Measurements from ENCODE around the gene BCAS1. TPM values are rescaled to one million over a fixed set of nuclear protein-coding genes. Genes with fewer than 3 reads are reported as not detected.

The BCAS1 gene
- polyA plus RNA-seq, 1 of the 3 experiments (the other 2 are of a cell fraction), result not detected

DNA sequence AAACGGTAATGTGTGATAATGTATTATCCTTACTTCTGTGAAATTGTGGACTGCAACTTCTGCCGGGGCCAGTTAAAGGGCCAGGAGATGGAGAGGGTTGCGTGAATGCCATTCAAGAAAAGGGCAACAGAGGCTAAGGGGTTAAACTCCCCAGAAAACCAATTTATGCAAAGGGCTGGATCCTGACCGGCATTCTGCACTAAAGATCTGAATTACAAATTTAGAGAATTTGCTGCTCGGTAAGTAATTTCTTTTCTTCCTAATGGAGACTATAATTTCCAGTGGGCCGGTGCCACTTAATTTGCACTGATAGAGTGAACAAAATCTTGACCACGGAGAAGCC, 130.1 kb downstream of the BCAS1 start:
- ChIA-PET CTCF (interaction anchor here (0.6 to 4.9 kb wide), 13 partner anchors 9 to 976 kb away, joined by 3 to 46 read pairs (median 4); partner anchors contain the start of gene PFDN4), POLR2A (no interaction called here)
- H3K9me3 ChIP-seq, result no peaks in the 10 kb centered on the region
- peak overlapping the region; percentile 64; the same call in 1 of the 2 replicates for H3K4me2 ChIP-seq
- peaks cover 28% of the 10 kb centered on the region for H3F3A ChIP-seq (replicated peaks; ENCODE audit: insufficient read depth)
- H3K9ac ChIP-seq, result peak overlapping the region; percentile 81
- H3K9me2 ChIP-seq, result no peaks in the 10 kb centered on the region
- TF ChIP-seq NFIC (IDR thresholded peaks at IDR 0.05; ENCODE audit: borderline replicate concordance), result no peak
- peaks cover 13 to 35% of the 10 kb centered on the region in 2 experiments for H3K4me1 ChIP-seq (ENCODE audit: control insufficient read depth in 1 of 2, insufficient read depth in 2 of 2, low read depth in 1 of 2, low read length in 1 of 2)
- H4K20me1 ChIP-seq (ENCODE audit: insufficient read depth), result no peaks in the 10 kb centered on the region
- H3K79me2 ChIP-seq (ENCODE audit: insufficient read depth), result no peaks in the 10 kb centered on the region
- no peak for DNase-seq
- no peaks in the 10 kb centered on the region for H3K27me3 ChIP-seq (ENCODE audit: insufficient read depth)
- peak overlapping the region; percentile 51 to 93; a peak in 3 of 4 replicates for H3K27ac ChIP-seq (ENCODE audit: low read depth in 2 of 2, low read length in 1 of 2)
- H3K36me3 ChIP-seq (replicated peaks in 1 of 2; ENCODE audit: control insufficient read depth in 1 of 2, insufficient read depth in 2 of 2, low read length in 1 of 2), result no peaks in the 10 kb centered on the region
- no peak overlapping the region for H3K4me3 ChIP-seq (ENCODE audit: low read depth in 2 of 2, low read length in 1 of 2)
- WGBS (ENCODE audit: low lambda C conversion rate), result 88% methylated on average over 7 of the region's 7 CpGs
- H2AFZ ChIP-seq (ENCODE audit: low read depth), result peak overlapping the region; percentile 77

GRCh38 chr20:53939572-53940359, 130.6 kb downstream of the BCAS1 start:
- H2AFZ ChIP-seq (ENCODE audit: low read depth), result peak overlapping the region; percentile 77
- H3K4me1 ChIP-seq (ENCODE audit: control insufficient read depth in 1 of 2, insufficient read depth in 2 of 2, low read depth in 1 of 2, low read length in 1 of 2), result peaks cover 13 to 39% of the 10 kb centered on the region in 2 experiments
- H3K27ac ChIP-seq (ENCODE audit: low read depth in 2 of 2, low read length in 1 of 2), result peak overlapping the region; percentile 53 to 93
- 18% methylated on average over 7 of the region's 7 CpGs for WGBS (ENCODE audit: low lambda C conversion rate)
- no peaks in the 10 kb centered on the region for H4K20me1 ChIP-seq (ENCODE audit: insufficient read depth)
- no peaks in the 10 kb centered on the region for H3K9me3 ChIP-seq
- DNase-seq, result peak; percentile 50
- peak overlapping the region; percentile 81; the same call in 1 of the 2 replicates for H3K9ac ChIP-seq
- peaks cover 28% of the 10 kb centered on the region for H3F3A ChIP-seq (replicated peaks; ENCODE audit: insufficient read depth)
- ChIA-PET POLR2A (no interaction called here), CTCF (interaction anchor here (0.6 to 4.9 kb wide), 13 partner anchors 8 to 976 kb away, joined by 3 to 46 read pairs (median 4); no protein-coding TSS in a partner anchor)
- no peaks in the 10 kb centered on the region for H3K36me3 ChIP-seq (replicated peaks in 1 of 2; ENCODE audit: control insufficient read depth in 1 of 2, insufficient read depth in 2 of 2, low read length in 1 of 2)
- H3K79me2 ChIP-seq (ENCODE audit: insufficient read depth), result no peaks in the 10 kb centered on the region
- H3K4me2 ChIP-seq, result peak overlapping the region; percentile 8; the same call in 1 of the 2 replicates
- H3K27me3 ChIP-seq (ENCODE audit: insufficient read depth), result no peaks in the 10 kb centered on the region
- no peak overlapping the region for H3K4me3 ChIP-seq (ENCODE audit: low read depth in 2 of 2, low read length in 1 of 2)
- H3K9me2 ChIP-seq, result no peaks in the 10 kb centered on the region
- TF ChIP-seq EZH2phosphoT487 (IDR thresholded peaks at IDR 0.05; ENCODE audit: borderline replicate concordance, low read depth), result no peak
- no peak for TF ChIP-seq TAF1 (IDR thresholded peaks at IDR 0.05; ENCODE audit: borderline replicate concordance, low read depth, low read length)
- TF ChIP-seq JUND (IDR thresholded peaks at IDR 0.05), result 0 out of 2 replicates have a peak, but pooled peaks have one; percentile 10
- no peak for TF ChIP-seq FOXM1 (IDR thresholded peaks at IDR 0.05; ENCODE audit: low read depth)
- peak; percentile 22; the same call in 1 of the 2 replicates for TF ChIP-seq MEF2A (IDR thresholded peaks at IDR 0.05; ENCODE audit: borderline replicate concordance, low read depth)
- no peak for TF ChIP-seq REST (IDR thresholded peaks at IDR 0.05; ENCODE audit: low read depth, low read length)
- TF ChIP-seq USF1 (IDR thresholded peaks at IDR 0.05; ENCODE audit: borderline replicate concordance, low read depth), result no peak
- TF ChIP-seq, protein P1, sequence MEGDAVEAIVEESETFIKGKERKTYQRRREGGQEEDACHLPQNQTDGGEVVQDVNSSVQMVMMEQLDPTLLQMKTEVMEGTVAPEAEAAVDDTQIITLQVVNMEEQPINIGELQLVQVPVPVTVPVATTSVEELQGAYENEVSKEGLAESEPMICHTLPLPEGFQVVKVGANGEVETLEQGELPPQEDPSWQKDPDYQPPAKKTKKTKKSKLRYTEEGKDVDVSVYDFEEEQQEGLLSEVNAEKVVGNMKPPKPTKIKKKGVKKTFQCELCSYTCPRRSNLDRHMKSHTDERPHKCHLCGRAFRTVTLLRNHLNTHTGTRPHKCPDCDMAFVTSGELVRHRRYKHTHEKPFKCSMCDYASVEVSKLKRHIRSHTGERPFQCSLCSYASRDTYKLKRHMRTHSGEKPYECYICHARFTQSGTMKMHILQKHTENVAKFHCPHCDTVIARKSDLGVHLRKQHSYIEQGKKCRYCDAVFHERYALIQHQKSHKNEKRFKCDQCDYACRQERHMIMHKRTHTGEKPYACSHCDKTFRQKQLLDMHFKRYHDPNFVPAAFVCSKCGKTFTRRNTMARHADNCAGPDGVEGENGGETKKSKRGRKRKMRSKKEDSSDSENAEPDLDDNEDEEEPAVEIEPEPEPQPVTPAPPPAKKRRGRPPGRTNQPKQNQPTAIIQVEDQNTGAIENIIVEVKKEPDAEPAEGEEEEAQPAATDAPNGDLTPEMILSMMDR (IDR thresholded peaks at IDR 0.05), result peak; percentile 88
- no peak for TF ChIP-seq RCOR1 (IDR thresholded peaks at IDR 0.05; ENCODE audit: low read length)
- TF ChIP-seq NRF1 (IDR thresholded peaks at IDR 0.05; ENCODE audit: low read depth, low read length), result no peak
- no peak for TF ChIP-seq GABPA (IDR thresholded peaks at IDR 0.05; ENCODE audit: low read depth)
- TF ChIP-seq RFX5 (IDR thresholded peaks at IDR 0.05; ENCODE audit: low read length), result no peak
- peak in 1 of 2 experiments; percentile 12; a peak in 1 of 4 replicates for TF ChIP-seq EP300 (IDR thresholded peaks at IDR 0.05; ENCODE audit: borderline replicate concordance in 1 of 2, low read depth in 1 of 2, low read length in 1 of 2)
- TF ChIP-seq RAD21 (IDR thresholded peaks at IDR 0.05; ENCODE audit: low read length), result peak; percentile 84
- TF ChIP-seq SIN3A (IDR thresholded peaks at IDR 0.05; ENCODE audit: borderline replicate concordance, low read depth, low read length), result no peak
- TF ChIP-seq NFIC (IDR thresholded peaks at IDR 0.05; ENCODE audit: borderline replicate concordance), result peak; percentile 31
- TF ChIP-seq, protein P2, sequence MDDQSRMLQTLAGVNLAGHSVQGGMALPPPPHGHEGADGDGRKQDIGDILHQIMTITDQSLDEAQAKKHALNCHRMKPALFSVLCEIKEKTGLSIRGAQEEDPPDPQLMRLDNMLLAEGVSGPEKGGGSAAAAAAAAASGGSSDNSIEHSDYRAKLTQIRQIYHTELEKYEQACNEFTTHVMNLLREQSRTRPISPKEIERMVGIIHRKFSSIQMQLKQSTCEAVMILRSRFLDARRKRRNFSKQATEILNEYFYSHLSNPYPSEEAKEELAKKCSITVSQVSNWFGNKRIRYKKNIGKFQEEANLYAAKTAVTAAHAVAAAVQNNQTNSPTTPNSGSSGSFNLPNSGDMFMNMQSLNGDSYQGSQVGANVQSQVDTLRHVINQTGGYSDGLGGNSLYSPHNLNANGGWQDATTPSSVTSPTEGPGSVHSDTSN (IDR thresholded peaks at IDR 0.05), result peak; percentile 40; the same call in 1 of the 2 replicates
- TF ChIP-seq, protein P3, sequence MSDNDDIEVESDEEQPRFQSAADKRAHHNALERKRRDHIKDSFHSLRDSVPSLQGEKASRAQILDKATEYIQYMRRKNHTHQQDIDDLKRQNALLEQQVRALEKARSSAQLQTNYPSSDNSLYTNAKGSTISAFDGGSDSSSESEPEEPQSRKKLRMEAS (IDR thresholded peaks at IDR 0.05; ENCODE audit: low read depth), result 0 out of 2 replicates have a peak, but pooled peaks have one; percentile 18

Data from SK-N-SH (cell line).